Caco-2 (cell line): Measurements from ENCODE around the gene KIF21A. TPM values are rescaled to one million over a fixed set of nuclear protein-coding genes. Genes with fewer than 3 reads are reported as not detected.

Experiments
- BruUV-seq: library from RNA; stranded (reverse); fragments of 400-500 nt; replicated peaks from 2 replicates; lab custom pipeline; 2021; lab: Mats Ljungman, UMichigan
- CTCF ChIA-PET: fragments of 300-600 bp; sonication (Branson Sonifier 250); formaldehyde crosslinking; loops from one replicate; lab custom pipeline; 2022; ENCODE audit warnings: antibody characterized with exemption; lab: Charles Lee
- POLR2A ChIA-PET: fragments of 300-600 bp; sonication (Branson Sonifier 250); formaldehyde crosslinking; loops from one replicate; lab custom pipeline; 2022; ENCODE audit warnings: antibody characterized with exemption; lab: Charles Lee
- DNase-seq, 2 experiments: peaks; one replicate each; pipeline versions ENCODE4 v3.0.0 to v3.0.0-alpha.2; 2020 to 2022
- H3K27me3 ChIP-seq: replicated peaks from 2 replicates; pipeline ENCODE4 v1.6.0; 2011; ENCODE audit warnings: low read length; ENCODE audit not compliant: control insufficient read depth, insufficient read depth
- H3K36me3 ChIP-seq: 2 replicates; pipeline ENCODE4 v1.5.1; 2011; ENCODE audit warnings: low read length; ENCODE audit not compliant: control insufficient read depth, insufficient read depth
- H3K4me1 ChIP-seq: fragments of 250-450 bp; sonication (Bioruptor Pico); 2 replicates; pipeline ENCODE4 v1.5.1; 2020; ENCODE audit warnings: mild to moderate bottlenecking
- H3K4me3 ChIP-seq: 2 replicates; pipeline ENCODE4 v1.5.1; 2011; ENCODE audit warnings: low read depth, mild to moderate bottlenecking, control low read depth, low read length
- H3K9me3 ChIP-seq: fragments of 250-450 bp; sonication (Bioruptor Pico); 2 replicates; pipeline ENCODE4 v1.5.1; 2020; ENCODE audit warnings: mild to moderate bottlenecking, moderate library complexity
- H3K27ac Mint-ChIP-seq: one replicate; pipeline ENCODE4 v1.8.0; 2022; ENCODE audit warnings: mixed read lengths; ENCODE audit not compliant: unreplicated experiment
- H3K27me3 Mint-ChIP-seq: one replicate; pipeline ENCODE4 v1.8.0; 2022; ENCODE audit warnings: mixed read lengths; ENCODE audit not compliant: insufficient read depth, unreplicated experiment
- H3K36me3 Mint-ChIP-seq: one replicate; pipeline ENCODE4 v1.8.0; 2022; ENCODE audit warnings: mild to moderate bottlenecking, mixed read lengths; ENCODE audit not compliant: insufficient read depth, unreplicated experiment
- H3K4me1 Mint-ChIP-seq: one replicate; pipeline ENCODE4 v1.8.0; 2022; ENCODE audit warnings: low read depth, mixed read lengths; ENCODE audit not compliant: unreplicated experiment
- H3K4me3 Mint-ChIP-seq: one replicate; pipeline ENCODE4 v1.8.0; 2022; ENCODE audit warnings: mild to moderate bottlenecking, moderate library complexity, mixed read lengths; ENCODE audit not compliant: unreplicated experiment
- H3K9me3 Mint-ChIP-seq: one replicate; pipeline ENCODE4 v1.8.0; 2022; ENCODE audit warnings: mixed read lengths; ENCODE audit not compliant: unreplicated experiment
- CTCF ChIP-seq, 2 experiments: fragments of 200-600 bp in 1 of 2; IDR thresholded peaks; 1 replicate in 1 of 2; 2 replicates in 1 of 2; pipeline versions ENCODE4 v1.5.1 to v1.8.0; 2011 to 2022; ENCODE audit warnings: antibody characterized with exemption in 1 of 2, control low read depth in 1 of 2, inconsistent platforms in 1 of 2, low read depth in 1 of 2, low read length in 1 of 2, mild to moderate bottlenecking in 1 of 2, moderate library complexity in 1 of 2; ENCODE audit not compliant: insufficient read depth in 1 of 2, severe bottlenecking in 1 of 2, unreplicated experiment in 1 of 2
- intact Hi-C: fragments of 100-400 bp; cut with micrococcal nuclease; formaldehyde crosslinking; loops from one replicate; pipeline ENCODE4 v1.10.0; 2022; ENCODE audit not compliant: unreplicated experiment
- total RNA-seq: library from RNA; stranded (reverse); gene quantifications from 2 replicates; pipeline ENCODE4 v1.2.3, GENCODE V29; 2022

The KIF21A gene
- total RNA-seq, 1 experiment from 2014 or later, result 77.5 TPM

GRCh38 chr12:39352471-39353017, 90.4 kb downstream of the KIF21A start:
- Mint-ChIP-seq H3K4me1 (peaks cover 11% of the 10 kb centered on the region), H3K4me3 (no peak overlapping the region), H3K9me3 (no peaks in the 10 kb centered on the region), H3K27me3 (no peaks in the 10 kb centered on the region), H3K27ac (no peak overlapping the region), H3K36me3 (peaks cover 23% of the 10 kb centered on the region)
- no peaks in the 10 kb centered on the region for H3K27me3 ChIP-seq
- TF ChIP-seq CTCF (IDR thresholded peaks at IDR 0.05; ENCODE audit: insufficient read depth in 1 of 2, low read depth in 1 of 2, low read length in 1 of 2, severe bottlenecking in 1 of 2, unreplicated experiment in 1 of 2), result no peak
- ChIA-PET POLR2A (no interaction called here), CTCF (no interaction called here)
- intact Hi-C loops, result no loop called here
- H3K9me3 ChIP-seq, result no peaks in the 10 kb centered on the region; the same call in 1 of the 2 replicates
- no peak for DNase-seq
- H3K36me3 ChIP-seq, result no peaks in the 10 kb centered on the region; the same call in 1 of the 2 replicates
- no peaks in the 10 kb centered on the region for H3K4me1 ChIP-seq
- no TSS peak for BruUV-seq
- H3K4me3 ChIP-seq, result no peak overlapping the region

GRCh38 chr12:39351153-39351552, 91.8 kb downstream of the KIF21A start:
- H3K36me3 Mint-ChIP-seq, result peaks cover 17% of the 10 kb centered on the region
- BruUV-seq, result no TSS peak
- CTCF ChIA-PET, result no interaction called here
- no peak for DNase-seq
- Histone ChIP-seq H3K4me1 (no peaks in the 10 kb centered on the region), H3K27me3 (no peaks in the 10 kb centered on the region), H3K9me3 (no peaks in the 10 kb centered on the region; the same call in 1 of the 2 replicates), H3K4me3 (no peak overlapping the region), H3K36me3 (no peaks in the 10 kb centered on the region)
- peaks cover 11% of the 10 kb centered on the region for H3K4me1 Mint-ChIP-seq
- intact Hi-C loops, result no loop called here
- POLR2A ChIA-PET, result no interaction called here
- no peak overlapping the region for H3K27ac Mint-ChIP-seq
- TF ChIP-seq CTCF (IDR thresholded peaks at IDR 0.05; ENCODE audit: insufficient read depth in 1 of 2, low read depth in 1 of 2, low read length in 1 of 2, severe bottlenecking in 1 of 2, unreplicated experiment in 1 of 2), result no peak
- H3K27me3 Mint-ChIP-seq, result no peaks in the 10 kb centered on the region
- no peak overlapping the region for H3K4me3 Mint-ChIP-seq
- H3K9me3 Mint-ChIP-seq, result no peaks in the 10 kb centered on the region

- H3K4me1 Mint-ChIP-seq, result peaks cover 11% of the 10 kb centered on the region
- H3K4me1 ChIP-seq, result no peaks in the 10 kb centered on the region
- H3K36me3 ChIP-seq, result no peaks in the 10 kb centered on the region
- peaks cover 11% of the 10 kb centered on the region for H3K36me3 Mint-ChIP-seq
- intact Hi-C loops, result no loop called here
- no peaks in the 10 kb centered on the region for H3K27me3 ChIP-seq
- BruUV-seq, result no TSS peak
- no peak overlapping the region for H3K27ac Mint-ChIP-seq
- no peak for DNase-seq
- H3K27me3 Mint-ChIP-seq, result no peaks in the 10 kb centered on the region
- ChIA-PET CTCF (interaction anchor here (1.2 kb wide), 1 partner anchor 26 kb away, joined by 6 read pairs; no protein-coding TSS in a partner anchor), POLR2A (interaction anchor here (0.9 kb wide), 1 partner anchor 95 kb away, joined by 9 read pairs; no protein-coding TSS in a partner anchor)
- no peaks in the 10 kb centered on the region for H3K9me3 Mint-ChIP-seq
- no peaks in the 10 kb centered on the region; the same call in 1 of the 2 replicates for H3K9me3 ChIP-seq
- no peak overlapping the region for H3K4me3 Mint-ChIP-seq
- no peak overlapping the region for H3K4me3 ChIP-seq
- no peak for TF ChIP-seq CTCF (IDR thresholded peaks at IDR 0.05; ENCODE audit: insufficient read depth in 1 of 2, low read depth in 1 of 2, low read length in 1 of 2, severe bottlenecking in 1 of 2, unreplicated experiment in 1 of 2)
These were observed 93.8 kb downstream of the KIF21A start for GRCh38 chr12:39348941-39349626.
